Measurements from ENCODE around the gene MAN2B1. TPM values are rescaled to one million over a fixed set of nuclear protein-coding genes. Genes with fewer than 3 reads are reported as not detected.

Gene MAN2B1
- polyA plus RNA-seq, 2 of the 4 experiments (the other 2 are of a cell fraction): 13.0 to 16.3 TPM

GRCh38 chr19:12681074-12681987 lies 14.8 kb upstream of the MAN2B1 start, which contains the start of gene DHPS:
Gene DHPS (minus strand): TSS chr19:12681880. CDS start chr19:12681766, 114 bp downstream.
- ATAC-seq (peak; percentile 83 to 85), DNase-seq (ENCODE audit: low read depth in 1 of 2, low spot score in 1 of 2) (peak; percentile 86 to 98), FAIRE-seq (no peak)
- Histone ChIP-seq H3K4me1 (no peaks in the 10 kb centered on the region), H3K4me3 (peak within 1 kb of the TSS; percentile 98), H3K9me3 (no peaks in the 10 kb centered on the region), H3K27ac (peak within 1 kb of the TSS; percentile 97 to 100), H3K4me2 (peak within 1 kb of the TSS; percentile 59)
- ChIA-PET POLR2A (interaction anchor here (0.7 to 1.5 kb wide), 4 partner anchors 15 to 156 kb away, joined by 3 to 13 read pairs (median 6); partner anchors contain the start of genes MAN2B1, TRIR and WDR83), CTCF (interaction anchor here (0.7 to 1.9 kb wide), 3 partner anchors 9 to 56 kb away, joined by 3 to 6 read pairs (median 3); partner anchors contain the start of gene GET3)
- WGBS (ENCODE audit: missing lambda C conversion rate): under 1% methylated on average over 42 of the region's 68 CpGs
- TF ChIP-seq BHLHE40 (IDR thresholded peaks at IDR 0.05; ENCODE audit: low read depth, low read length): no peak; the same call in 1 of the 2 replicates
- TF ChIP-seq FOSB (CRISPR knock-in tag; IDR thresholded peaks at IDR 0.05): peak; percentile 42; the same call in 1 of the 2 replicates
- no peak for TF ChIP-seq RFX5 (IDR thresholded peaks at IDR 0.05)
- TF ChIP-seq RAD21 (conservative IDR thresholded peaks at IDR 0.05 in 1 of 2, IDR thresholded peaks at IDR 0.05 in 1 of 2): no peak
- TF ChIP-seq ZC3H11A (IDR thresholded peaks at IDR 0.05): no peak
- peak; percentile 69 for TF ChIP-seq HOXA7 (CRISPR knock-in tag; IDR thresholded peaks at IDR 0.05)
- no peak for TF ChIP-seq MAFK (IDR thresholded peaks at IDR 0.05; ENCODE audit: partially characterized antibody)
- no peak for TF ChIP-seq MAZ (IDR thresholded peaks at IDR 0.05; ENCODE audit: borderline replicate concordance, low read depth, low read length)
- TF ChIP-seq JUN (IDR thresholded peaks at IDR 0.05): peak; percentile 16 to 74; a peak in 4 of 5 replicates
- no peak for TF ChIP-seq RNF2 (IDR thresholded peaks at IDR 0.05; ENCODE audit: borderline replicate concordance, low read depth)
- TF ChIP-seq, protein P1, sequence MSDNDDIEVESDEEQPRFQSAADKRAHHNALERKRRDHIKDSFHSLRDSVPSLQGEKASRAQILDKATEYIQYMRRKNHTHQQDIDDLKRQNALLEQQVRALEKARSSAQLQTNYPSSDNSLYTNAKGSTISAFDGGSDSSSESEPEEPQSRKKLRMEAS (IDR thresholded peaks at IDR 0.05): peak; percentile 60
- no peak for TF ChIP-seq NR3C1 (IDR thresholded peaks at IDR 0.05)
- TF ChIP-seq CHD2 (IDR thresholded peaks at IDR 0.05; ENCODE audit: low read length, partially characterized antibody): no peak
- 0 out of 3 replicates have a peak, but pooled peaks have one; percentile 24 for TF ChIP-seq BCL3 (IDR thresholded peaks at IDR 0.05)
- no peak for TF ChIP-seq EHF (CRISPR knock-in tag; IDR thresholded peaks at IDR 0.05)
- no peak for TF ChIP-seq EP300 (IDR thresholded peaks at IDR 0.05)
- TF ChIP-seq HDAC2 (IDR thresholded peaks at IDR 0.05): no peak
- 0 out of 2 replicates have a peak, but pooled peaks have one; percentile 45 for TF ChIP-seq TFCP2L1 (CRISPR knock-in tag; IDR thresholded peaks at IDR 0.05)
- no peak for TF ChIP-seq EHMT2 (IDR thresholded peaks at IDR 0.05; ENCODE audit: low read depth)
- no peak for TF ChIP-seq HOXB13 (CRISPR knock-in tag; IDR thresholded peaks at IDR 0.05; ENCODE audit: low read depth)
- no peak for TF ChIP-seq CBX2 (IDR thresholded peaks at IDR 0.05; ENCODE audit: borderline replicate concordance, low read depth)
- peak in 1 of 2 experiments; percentile 80; a peak in 2 of 4 replicates for TF ChIP-seq CEBPB (IDR thresholded peaks at IDR 0.05)
- TF ChIP-seq POLR2A (IDR thresholded peaks at IDR 0.05; ENCODE audit: low read length): peak; percentile 41
- no peak for TF ChIP-seq FOSL2 (IDR thresholded peaks at IDR 0.05)
- no peak for TF ChIP-seq FOSL2 (CRISPR knock-in tag; IDR thresholded peaks at IDR 0.05)
- peak; percentile 81 for TF ChIP-seq PHF8 (IDR thresholded peaks at IDR 0.05; ENCODE audit: borderline replicate concordance, low read depth)
- TF ChIP-seq KDM5A (IDR thresholded peaks at IDR 0.05): 0 out of 2 replicates have a peak, but pooled peaks have one; percentile 36
- no peak for TF ChIP-seq KDM1A (IDR thresholded peaks at IDR 0.05; ENCODE audit: low read depth)
- TF ChIP-seq, protein P2, sequence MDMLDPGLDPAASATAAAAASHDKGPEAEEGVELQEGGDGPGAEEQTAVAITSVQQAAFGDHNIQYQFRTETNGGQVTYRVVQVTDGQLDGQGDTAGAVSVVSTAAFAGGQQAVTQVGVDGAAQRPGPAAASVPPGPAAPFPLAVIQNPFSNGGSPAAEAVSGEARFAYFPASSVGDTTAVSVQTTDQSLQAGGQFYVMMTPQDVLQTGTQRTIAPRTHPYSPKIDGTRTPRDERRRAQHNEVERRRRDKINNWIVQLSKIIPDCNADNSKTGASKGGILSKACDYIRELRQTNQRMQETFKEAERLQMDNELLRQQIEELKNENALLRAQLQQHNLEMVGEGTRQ (IDR thresholded peaks at IDR 0.05): peak; percentile 93
- no peak for TF ChIP-seq ZSCAN20 (CRISPR knock-in tag; IDR thresholded peaks at IDR 0.05)
- TF ChIP-seq POLR2AphosphoS2 (conservative IDR thresholded peaks at IDR 0.05; ENCODE audit: low read length): no peak

Data from A549 (cell line).